ENCODE measurements around the gene RGS12. TPM values are rescaled to one million over a fixed set of nuclear protein-coding genes. Genes with fewer than 3 reads are reported as not detected.
A peak's percentile ranks its signal among the peaks of the same experiment; 100 is the strongest.

The RGS12 gene
- polyA plus RNA-seq, 3 donors, result 0.75 to 15.3 (median 2.7) TPM

DNA sequence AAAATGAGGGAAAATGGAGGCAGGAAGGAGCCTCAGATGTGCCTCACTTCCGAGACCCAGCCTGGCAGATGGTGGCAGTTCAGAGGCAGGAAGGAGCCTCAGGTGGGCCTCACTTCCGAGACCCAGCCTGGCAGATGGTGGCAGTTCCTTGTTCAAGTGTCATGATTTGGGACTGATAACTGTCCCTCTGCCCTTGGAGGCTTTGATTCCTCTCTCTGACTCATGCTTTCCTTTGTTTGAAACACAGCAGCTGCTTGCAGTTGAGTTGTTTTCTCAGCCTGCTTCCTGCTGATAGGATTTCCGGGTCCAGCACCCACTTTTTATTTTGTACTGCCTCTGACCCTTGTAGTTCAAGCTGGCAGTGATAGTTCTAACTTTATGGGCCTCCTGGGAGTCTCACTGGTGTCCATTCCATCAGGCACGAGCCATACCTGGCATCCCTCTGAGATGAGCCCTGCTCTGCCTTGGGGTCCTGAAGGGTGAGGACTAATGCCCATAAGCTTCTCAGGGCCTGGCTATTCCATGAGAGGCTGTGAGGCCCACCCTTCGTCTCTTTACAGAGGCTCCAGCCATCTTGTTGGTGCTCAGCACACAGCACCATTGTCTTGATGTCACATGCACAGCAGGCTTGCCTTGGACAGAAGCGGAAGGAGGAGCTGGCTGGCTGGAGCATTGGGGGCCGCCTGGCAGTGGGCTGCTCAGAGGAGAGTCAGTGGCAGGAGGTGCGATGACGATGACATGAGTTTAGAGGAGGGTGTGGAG lies 13.0 kb downstream of the RGS12 start:
- intact Hi-C loops (cut with micrococcal nuclease), result loop anchor here in 1 of 2 donors (10.0 kb wide), 1 partner anchor 111 kb away; no protein-coding TSS in a partner anchor
- Histone ChIP-seq H3K9me3 (replicated peaks in 1 of 2; ENCODE audit: control insufficient read depth in 1 of 2, insufficient read depth in 1 of 2, low read length in 2 of 2) (no peaks in the 10 kb centered on the region), H3K4me3 (replicated peaks in 1 of 3; ENCODE audit: low read depth in 2 of 3, low read length in 3 of 3) (no peak overlapping the region), H3K27me3 (ENCODE audit: control insufficient read depth in 2 of 2, insufficient read depth in 2 of 2, low read length in 2 of 2) (peaks cover 0 to 9% of the 10 kb centered on the region in 2 donors), H4K20me1 (ENCODE audit: insufficient read depth, low read length) (no peaks in the 10 kb centered on the region), H3K79me2 (ENCODE audit: insufficient read depth, low read length) (no peaks in the 10 kb centered on the region), H3K9ac (ENCODE audit: insufficient read depth, low read length, poor library complexity, severe bottlenecking) (no peak overlapping the region), H2AFZ (ENCODE audit: insufficient read depth, low read depth, low read length, poor library complexity, severe bottlenecking) (no peak overlapping the region), H3K36me3 (replicated peaks in 1 of 2; ENCODE audit: control insufficient read depth in 1 of 2, insufficient read depth in 2 of 2, low read length in 2 of 2) (no peaks in the 10 kb centered on the region), H3K4me1 (ENCODE audit: control insufficient read depth in 1 of 2, insufficient read depth in 2 of 2, low read length in 2 of 2) (peaks cover 34 to 41% of the 10 kb centered on the region in 2 donors), H3K27ac (ENCODE audit: low read depth in 1 of 2, low read length in 2 of 2) (no peak overlapping the region), H3K4me2 (replicated peaks; ENCODE audit: extremely low read depth, low read length, poor library complexity, severe bottlenecking) (no peak overlapping the region)
- peak overlapping the region in 4 of 7 donors; percentile 22 to 81 (median 40) for H3K27ac Mint-ChIP-seq
- H3K36me3 Mint-ChIP-seq, result peaks cover 0 to 5% of the 10 kb centered on the region in 2 donors
- peak in 2 of 3 donors; percentile 38 to 44 for DNase-seq
- no peak overlapping the region for H3K4me3 Mint-ChIP-seq
- TF ChIP-seq, protein P1, sequence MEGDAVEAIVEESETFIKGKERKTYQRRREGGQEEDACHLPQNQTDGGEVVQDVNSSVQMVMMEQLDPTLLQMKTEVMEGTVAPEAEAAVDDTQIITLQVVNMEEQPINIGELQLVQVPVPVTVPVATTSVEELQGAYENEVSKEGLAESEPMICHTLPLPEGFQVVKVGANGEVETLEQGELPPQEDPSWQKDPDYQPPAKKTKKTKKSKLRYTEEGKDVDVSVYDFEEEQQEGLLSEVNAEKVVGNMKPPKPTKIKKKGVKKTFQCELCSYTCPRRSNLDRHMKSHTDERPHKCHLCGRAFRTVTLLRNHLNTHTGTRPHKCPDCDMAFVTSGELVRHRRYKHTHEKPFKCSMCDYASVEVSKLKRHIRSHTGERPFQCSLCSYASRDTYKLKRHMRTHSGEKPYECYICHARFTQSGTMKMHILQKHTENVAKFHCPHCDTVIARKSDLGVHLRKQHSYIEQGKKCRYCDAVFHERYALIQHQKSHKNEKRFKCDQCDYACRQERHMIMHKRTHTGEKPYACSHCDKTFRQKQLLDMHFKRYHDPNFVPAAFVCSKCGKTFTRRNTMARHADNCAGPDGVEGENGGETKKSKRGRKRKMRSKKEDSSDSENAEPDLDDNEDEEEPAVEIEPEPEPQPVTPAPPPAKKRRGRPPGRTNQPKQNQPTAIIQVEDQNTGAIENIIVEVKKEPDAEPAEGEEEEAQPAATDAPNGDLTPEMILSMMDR (IDR thresholded peaks at IDR 0.05), result no peak
- 59% methylated on average over 7 of the region's 9 CpGs for WGBS (ENCODE audit: insufficient coverage)
- peaks cover 0 to 2% (median 0%) of the 10 kb centered on the region in 7 donors for H3K9me3 Mint-ChIP-seq
- peaks cover 48% of the 10 kb centered on the region for H3K4me1 Mint-ChIP-seq
- peaks cover 6 to 25% (median 20%) of the 10 kb centered on the region in 3 donors for H3K27me3 Mint-ChIP-seq (ENCODE audit: low read depth in 3 of 3)

DNA sequence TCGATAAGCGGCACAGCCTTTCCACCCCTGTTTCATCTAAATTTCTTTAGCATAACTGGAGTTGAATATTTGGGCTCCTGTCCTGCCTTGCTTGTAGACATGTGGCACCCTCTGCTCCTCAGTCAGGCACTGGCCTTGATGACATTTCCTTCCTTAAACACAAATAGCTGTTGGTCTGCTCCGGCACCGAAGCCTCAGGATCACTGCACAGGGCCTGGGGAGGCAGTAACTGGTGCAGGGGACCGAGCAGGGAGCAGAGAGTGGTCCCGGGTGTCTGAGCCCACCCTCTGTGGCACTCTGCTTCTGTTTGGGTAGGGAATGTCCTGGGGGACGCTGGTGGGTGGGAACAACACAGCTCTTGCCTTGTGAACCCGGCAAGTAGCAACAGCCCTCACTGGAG lies 13.6 kb downstream of the RGS12 start:
- H3K4me2 ChIP-seq (replicated peaks; ENCODE audit: extremely low read depth, low read length, poor library complexity, severe bottlenecking), result no peak overlapping the region

More for the DNA sequence above, 13.6 kb downstream of the RGS12 start:
- no peak overlapping the region for H2AFZ ChIP-seq (ENCODE audit: insufficient read depth, low read depth, low read length, poor library complexity, severe bottlenecking)
- Mint-ChIP-seq H3K27me3 (ENCODE audit: low read depth in 3 of 3) (peaks cover 7 to 25% (median 17%) of the 10 kb centered on the region in 3 donors), H3K9me3 (peaks cover 0 to 2% (median 0%) of the 10 kb centered on the region in 7 donors), H3K4me3 (no peak overlapping the region), H3K27ac (peak overlapping the region in 2 of 7 donors; percentile 41 to 42), H3K4me1 (peaks cover 44% of the 10 kb centered on the region), H3K36me3 (peaks cover 0 to 2% of the 10 kb centered on the region in 2 donors)
- no peak for DNase-seq
- no peak overlapping the region for H3K4me3 ChIP-seq (replicated peaks in 1 of 3; ENCODE audit: low read depth in 2 of 3, low read length in 3 of 3)
- 28% methylated on average over 5 of the region's 8 CpGs for WGBS (ENCODE audit: insufficient coverage)
- no peaks in the 10 kb centered on the region for H3K9me3 ChIP-seq (replicated peaks in 1 of 2; ENCODE audit: control insufficient read depth in 1 of 2, insufficient read depth in 1 of 2, low read length in 2 of 2)
- TF ChIP-seq, protein P1 (IDR thresholded peaks at IDR 0.05), result no peak
- H3K9ac ChIP-seq (ENCODE audit: insufficient read depth, low read length, poor library complexity, severe bottlenecking), result no peak overlapping the region
- H3K27ac ChIP-seq (ENCODE audit: low read depth in 1 of 2, low read length in 2 of 2), result no peak overlapping the region
- H3K36me3 ChIP-seq (replicated peaks in 1 of 2; ENCODE audit: control insufficient read depth in 1 of 2, insufficient read depth in 2 of 2, low read length in 2 of 2), result no peaks in the 10 kb centered on the region
- peaks cover 0 to 9% of the 10 kb centered on the region in 2 donors for H3K27me3 ChIP-seq (ENCODE audit: control insufficient read depth in 2 of 2, insufficient read depth in 2 of 2, low read length in 2 of 2)
- intact Hi-C loops (cut with micrococcal nuclease), result loop anchor here in 1 of 2 donors (10.0 kb wide), 1 partner anchor 112 kb away; no protein-coding TSS in a partner anchor
- no peaks in the 10 kb centered on the region for H3K79me2 ChIP-seq (ENCODE audit: insufficient read depth, low read length)
- H3K4me1 ChIP-seq (ENCODE audit: control insufficient read depth in 1 of 2, insufficient read depth in 2 of 2, low read length in 2 of 2), result peaks cover 34 to 39% of the 10 kb centered on the region in 2 donors
- H4K20me1 ChIP-seq (ENCODE audit: insufficient read depth, low read length), result no peaks in the 10 kb centered on the region
